Mucosa of gallbladder (tissue), 1 donor: Measurements from ENCODE around the gene PTF1A. TPM values are rescaled to one million over a fixed set of nuclear protein-coding genes. Genes with fewer than 3 reads are reported as not detected.

Experiments
- DNase-seq: peaks from one replicate; pipeline ENCODE4 v3.0.0-alpha.2; 2020; ENCODE audit warnings: low spot score
- total RNA-seq: library from RNA; stranded (reverse); gene quantifications from one replicate; pipeline ENCODE4 v1.2.1, GENCODE V29; 2021
- donor health status: DM: no; HTN: no; CAD: no.

PTF1A gene
- total RNA-seq, 1 donor from 2014 or later: not detected

DNA sequence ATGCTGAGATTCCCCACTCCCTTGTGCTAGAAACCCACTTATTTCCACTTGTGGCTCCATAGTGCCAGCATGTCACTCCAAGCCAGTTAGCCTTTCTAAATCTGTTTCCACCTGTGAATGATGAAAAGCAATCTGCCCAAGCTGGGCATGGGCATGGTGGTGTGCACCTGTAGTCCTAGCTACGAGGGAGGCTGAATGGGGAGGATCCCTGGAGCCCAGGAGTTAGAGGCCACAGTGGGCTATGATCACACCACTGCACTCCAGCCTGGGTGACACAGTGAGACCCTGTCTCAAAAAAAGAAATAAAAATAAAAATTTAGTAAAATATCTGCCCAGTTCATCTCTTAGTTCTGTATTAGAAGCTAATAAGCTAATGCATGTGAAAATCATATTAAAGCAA, 5.0 kb upstream of the PTF1A start:
- no peak for DNase-seq

- no peak for DNase-seq
These were observed 3.1 kb upstream of the PTF1A start for GRCh38 chr10:23189024-23189423.

DNA sequence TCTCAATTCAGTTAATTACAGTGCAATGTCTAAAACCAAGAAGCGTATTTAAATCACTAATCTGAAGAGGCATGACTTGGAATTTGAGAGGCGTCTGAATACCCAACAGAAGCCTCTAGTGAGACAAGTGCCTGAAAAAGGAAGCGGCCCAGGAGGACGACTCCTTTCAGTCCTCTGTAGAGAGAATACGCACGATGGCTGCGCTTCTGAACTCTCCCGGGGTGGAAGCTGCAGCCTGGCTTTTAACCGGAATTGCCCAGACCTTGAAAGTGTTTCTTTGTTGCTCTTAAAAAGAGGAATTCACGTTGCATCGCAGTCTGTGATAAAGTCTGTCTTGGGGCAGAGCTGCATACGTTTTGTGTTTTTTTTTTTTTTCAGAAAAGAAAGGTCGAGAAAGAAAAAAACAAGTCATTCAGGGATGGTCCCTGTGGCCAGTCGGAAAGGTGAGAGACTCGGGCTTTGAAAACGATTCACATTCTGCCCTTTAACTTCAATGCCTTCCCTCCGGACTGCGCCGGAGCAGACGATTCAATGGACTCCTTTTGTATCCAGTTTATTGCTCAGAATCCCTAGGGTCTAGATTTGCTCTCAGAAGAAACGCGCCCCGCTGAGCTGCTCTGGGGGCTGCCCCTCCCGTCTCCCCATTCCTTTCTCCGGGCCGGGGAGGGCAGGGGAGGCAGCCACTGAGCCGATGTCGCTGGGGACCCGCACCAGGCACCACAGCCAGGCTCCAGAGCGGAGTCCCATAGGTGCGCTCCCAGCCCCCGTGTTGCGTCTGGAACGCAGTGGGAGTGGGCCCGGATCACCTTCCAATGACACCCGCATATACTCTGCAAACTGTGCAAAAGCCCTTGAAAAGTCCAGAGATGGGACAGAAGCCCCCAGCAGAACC, 994 bp upstream of the PTF1A start:
- DNase-seq: no peak

DNA sequence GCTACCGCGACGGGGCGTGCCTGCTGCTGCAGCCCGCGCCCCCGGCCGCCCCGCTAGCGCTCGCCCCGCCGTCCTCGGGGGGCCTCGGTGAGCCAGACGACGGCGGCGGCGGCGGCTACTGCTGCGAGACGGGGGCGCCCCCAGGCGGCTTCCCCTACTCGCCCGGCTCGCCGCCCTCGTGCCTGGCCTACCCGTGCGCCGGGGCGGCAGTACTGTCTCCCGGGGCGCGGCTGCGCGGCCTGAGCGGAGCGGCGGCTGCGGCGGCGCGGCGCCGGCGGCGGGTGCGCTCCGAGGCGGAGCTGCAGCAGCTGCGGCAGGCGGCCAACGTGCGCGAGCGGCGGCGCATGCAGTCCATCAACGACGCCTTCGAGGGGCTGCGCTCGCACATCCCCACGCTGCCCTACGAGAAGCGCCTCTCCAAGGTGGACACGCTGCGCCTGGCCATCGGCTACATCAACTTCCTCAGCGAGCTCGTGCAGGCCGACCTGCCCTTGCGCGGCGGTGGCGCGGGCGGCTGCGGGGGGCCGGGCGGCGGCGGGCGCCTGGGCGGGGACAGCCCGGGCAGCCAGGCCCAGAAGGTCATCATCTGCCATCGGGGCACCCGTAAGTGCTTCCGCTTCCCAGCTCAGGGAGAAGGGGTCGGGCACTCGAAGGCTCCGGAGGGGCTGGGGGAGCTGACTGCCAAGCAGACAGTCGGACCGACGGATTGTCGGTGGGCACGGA, 761 bp downstream of the PTF1A start:
- no peak for DNase-seq

DNA sequence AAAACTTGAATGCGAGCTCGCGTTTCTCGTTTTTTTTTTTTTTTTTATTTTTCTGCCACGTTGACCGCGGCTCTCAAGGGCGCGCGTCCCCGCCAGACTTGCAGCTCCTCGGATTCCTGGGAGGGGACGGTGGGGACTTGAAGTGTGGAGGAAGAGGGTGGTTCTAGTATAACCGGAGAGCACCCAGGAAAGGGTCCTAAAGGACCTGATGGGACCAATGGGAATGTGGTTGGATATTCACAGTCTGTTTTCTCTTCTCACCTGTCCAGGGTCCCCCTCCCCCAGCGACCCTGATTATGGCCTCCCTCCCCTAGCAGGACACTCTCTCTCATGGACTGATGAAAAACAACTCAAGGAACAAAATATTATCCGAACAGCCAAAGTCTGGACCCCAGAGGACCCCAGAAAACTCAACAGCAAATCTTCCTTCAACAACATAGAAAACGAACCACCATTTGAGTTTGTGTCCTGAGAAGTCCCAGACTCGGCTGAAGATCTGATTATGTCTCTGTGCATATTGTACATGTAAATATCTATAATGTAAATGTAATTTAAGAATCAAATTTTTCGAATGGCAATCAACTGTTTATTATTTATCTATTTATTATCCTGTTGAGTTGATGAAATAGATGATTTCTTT, 1.4 kb downstream of the PTF1A start:
- no peak for DNase-seq

- DNase-seq: no peak
These were observed 2.4 kb downstream of the PTF1A start for GRCh38 chr10:23194471-23194965.

- no peak for DNase-seq
These were observed 3.1 kb downstream of the PTF1A start for GRCh38 chr10:23194966-23195845.

- no peak for DNase-seq
These were observed 3.9 kb downstream of the PTF1A start for GRCh38 chr10:23195846-23196600.

DNA sequence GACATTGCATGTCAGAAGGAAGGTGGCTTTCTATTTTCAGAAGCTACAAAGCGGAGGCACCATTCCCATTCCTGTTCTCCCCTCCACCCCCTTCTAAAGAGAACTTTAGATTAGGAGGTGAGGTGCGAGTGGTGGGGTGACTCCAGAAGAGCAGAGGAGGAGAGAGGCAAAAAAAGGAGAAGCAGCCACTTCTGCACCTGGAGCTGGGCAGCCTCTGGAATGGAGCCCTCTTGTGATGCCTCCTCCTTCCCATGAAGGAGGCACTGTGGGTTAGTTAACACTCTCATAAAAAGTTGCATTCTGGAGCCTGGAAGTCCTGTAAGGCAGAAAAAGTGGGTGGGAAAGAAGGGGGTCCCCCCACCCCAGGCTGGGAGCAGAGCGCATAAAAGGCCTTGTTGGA, 4.8 kb downstream of the PTF1A start:
- no peak for DNase-seq

GRCh38 chr10:23197416-23197861, 5.3 kb downstream of the PTF1A start:
- DNase-seq: no peak

DNA sequence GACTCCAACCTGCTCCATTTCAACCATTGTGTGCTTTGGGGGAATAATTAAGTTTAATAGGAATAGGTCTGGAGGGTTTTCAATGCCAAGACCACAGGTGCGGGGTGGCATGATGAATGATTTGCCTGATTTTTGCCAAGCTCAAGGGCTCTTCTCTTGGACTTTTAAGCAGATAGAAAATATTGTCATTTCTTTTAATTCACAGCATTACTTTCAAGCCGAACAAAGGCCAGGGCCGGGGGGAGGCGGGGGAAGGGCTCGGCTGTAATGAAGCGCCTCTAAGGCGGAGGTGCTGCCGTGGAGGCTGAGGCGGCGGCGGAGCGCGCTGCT, 6.5 kb downstream of the PTF1A start:
- no peak for DNase-seq

DNA sequence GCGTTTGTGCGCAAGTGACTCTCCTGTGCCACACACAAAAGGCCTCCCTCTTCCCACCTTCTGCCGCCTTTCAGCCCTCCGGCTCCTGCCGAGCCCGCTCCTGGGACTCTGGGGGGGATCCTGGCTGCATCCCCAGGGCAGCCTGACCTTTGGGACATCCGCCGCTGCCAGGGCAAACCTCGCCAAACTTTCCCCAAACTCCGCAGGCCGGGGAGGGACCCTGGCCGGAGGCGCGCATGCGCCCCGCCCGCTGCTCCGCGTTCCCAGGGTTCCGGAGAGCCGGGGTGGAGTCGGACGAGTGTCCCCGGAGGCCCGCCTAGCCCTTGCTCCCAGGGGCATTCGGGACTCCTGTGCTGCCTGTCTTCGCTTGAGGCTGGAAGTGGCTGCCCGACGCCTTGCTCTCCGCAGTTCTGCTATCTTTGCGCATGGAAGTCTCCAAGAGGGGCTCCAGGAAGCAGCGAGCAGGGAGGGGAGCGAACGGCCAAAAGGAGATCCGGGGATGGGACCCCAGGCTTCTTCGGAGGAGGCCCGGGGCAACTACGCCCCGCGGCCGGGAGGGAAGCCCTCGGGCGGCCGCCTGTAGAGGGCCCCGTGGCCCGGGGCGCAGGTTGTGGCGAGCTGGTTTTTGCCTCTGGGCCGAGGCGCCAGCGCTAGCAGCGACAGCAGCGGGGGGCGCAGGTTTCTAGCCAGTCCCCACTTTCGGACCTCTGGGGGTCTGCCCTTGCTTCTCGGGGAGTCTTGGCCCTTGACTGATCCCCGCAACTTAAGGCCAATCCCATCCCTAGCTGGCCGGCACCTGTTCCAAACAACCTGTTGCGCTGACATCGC, 7.0 kb downstream of the PTF1A start:
- no peak for DNase-seq

DNA sequence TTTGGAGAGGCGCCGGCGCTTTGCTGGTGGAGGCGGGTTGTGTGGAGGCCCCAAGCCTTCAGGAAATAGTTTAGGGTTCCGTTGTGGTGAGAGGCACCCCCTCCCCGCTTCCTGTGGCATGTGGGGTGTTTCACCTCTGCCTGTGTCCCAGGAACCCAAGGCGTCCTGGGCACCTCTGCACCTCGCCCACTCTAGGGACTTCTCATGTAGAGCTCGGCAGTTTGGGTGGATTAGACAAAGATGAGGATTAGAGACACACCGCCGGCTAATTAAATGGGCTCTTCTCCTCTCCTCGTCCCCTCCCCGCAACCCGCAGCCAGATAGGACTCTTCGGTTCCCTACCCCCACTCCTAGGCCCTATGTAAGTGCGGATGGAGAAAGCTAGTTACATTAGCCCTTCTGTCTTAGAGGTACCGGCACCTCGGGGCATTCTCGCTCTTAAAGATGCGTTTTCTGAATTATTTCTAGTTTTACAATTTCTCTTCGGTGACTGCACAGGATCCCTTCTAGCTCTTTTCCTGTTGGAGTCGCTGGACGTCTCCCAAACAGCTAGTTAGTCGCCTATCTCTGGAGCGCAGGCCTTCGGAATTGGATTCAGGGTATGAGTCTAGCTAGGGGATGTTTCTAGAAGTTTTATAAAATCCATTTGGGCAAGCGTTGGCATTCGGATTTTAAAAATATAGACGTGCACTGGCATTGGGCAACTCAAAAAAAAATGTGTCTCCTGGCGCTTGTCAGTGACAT, 7.8 kb downstream of the PTF1A start:
- DNase-seq: no peak

DNA sequence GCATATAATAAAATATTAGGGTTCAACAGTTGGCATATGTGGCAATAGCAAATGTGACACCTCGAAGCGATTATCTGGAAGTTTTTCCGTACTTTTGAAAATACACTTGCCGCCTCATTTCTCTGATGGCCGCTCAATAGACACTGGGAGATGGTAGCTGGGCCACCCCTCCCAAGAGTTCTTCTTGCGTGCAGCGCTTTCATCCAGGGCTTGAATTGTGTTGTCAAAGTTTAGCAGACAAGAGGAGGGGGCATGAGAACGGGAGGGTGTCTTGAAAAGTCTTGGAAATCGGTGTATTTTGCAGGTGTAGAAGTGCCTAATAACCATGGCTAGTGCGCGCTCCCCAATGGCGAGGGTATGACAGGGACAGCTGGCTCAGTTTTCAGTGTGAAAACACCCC, 8.5 kb downstream of the PTF1A start:
- DNase-seq: no peak

DNA sequence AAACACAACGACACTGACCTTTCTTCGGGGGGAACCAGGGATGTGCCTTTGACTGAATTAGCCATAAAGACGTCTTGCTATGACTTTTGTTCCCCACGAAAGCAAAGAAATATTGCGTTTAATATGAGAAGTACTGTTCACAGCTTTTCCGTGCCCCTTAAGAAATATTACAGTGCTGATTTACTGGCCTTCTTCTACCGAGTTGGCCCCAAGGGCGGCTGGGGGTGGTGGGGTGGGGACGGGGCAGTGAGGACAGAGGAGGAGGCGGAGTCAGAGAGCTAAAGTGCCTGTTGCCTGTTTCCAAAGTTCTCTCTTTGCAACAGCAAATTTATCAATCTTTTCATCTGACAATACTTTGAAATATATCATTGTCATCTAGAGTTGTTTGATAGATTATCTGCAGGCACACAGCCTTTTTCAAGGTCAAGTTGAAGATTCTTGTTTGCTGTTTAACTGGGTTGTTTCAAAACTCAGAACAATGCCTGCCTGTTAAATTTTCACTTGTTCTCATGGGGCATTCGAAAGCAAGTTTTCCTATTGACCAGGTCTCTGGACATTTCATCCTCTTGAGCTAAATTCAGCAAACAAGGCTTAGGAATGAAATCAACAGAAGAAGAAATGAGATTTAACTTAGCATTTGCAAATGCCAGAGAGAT, 9.0 kb downstream of the PTF1A start:
- no peak for DNase-seq

- no peak for DNase-seq
These were observed 9.7 kb downstream of the PTF1A start for GRCh38 chr10:23201837-23202236.

- DNase-seq: no peak
These were observed 10.7 kb downstream of the PTF1A start for GRCh38 chr10:23202779-23203178.
